Measurements from ENCODE around the gene RGSL1.

- TF ChIP-seq POLR2A (IDR thresholded peaks at IDR 0.05), result no peak
- TF ChIP-seq CTCF (IDR thresholded peaks at IDR 0.05), result no peak
Observed at GRCh38 chr1:182549346-182549745, 99.4 kb downstream of the RGSL1 start.

Data from Peyer's patch (tissue), 4 donors.